T follicular helper cell (primary cell): ENCODE data around the gene PPIA.
"Not testable (repeated sequence)": the region's sequence is repeated elsewhere in the genome, so short reads cannot be mapped to it uniquely, and the experiment has no call there.

Experiments used
- DNase-seq: peaks from one replicate; pipeline ENCODE4 v3.0.0-alpha.2; 2020; ENCODE audit warnings: low read depth

Gene PPIA

DNA sequence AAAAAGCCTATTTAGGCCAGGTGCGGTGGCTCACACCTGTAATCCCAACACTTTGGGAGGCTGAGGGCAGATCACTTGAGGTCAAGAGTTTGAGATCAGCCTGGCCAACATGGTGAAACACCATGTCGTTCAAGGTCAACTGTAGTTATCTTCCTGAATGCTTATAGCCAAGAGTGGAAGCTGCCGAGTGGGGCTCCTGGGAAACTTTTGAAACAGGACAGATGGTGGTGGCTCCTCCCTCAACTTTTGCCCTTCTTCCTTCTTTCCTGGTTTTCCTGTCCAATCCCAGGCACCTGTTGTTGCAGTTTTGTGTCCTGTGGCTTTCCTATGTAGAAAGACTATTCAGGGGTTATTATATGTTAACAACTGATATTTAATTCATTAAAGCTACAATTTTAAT lies 8.7 kb upstream of the PPIA start:
- DNase-seq = no peak

DNA sequence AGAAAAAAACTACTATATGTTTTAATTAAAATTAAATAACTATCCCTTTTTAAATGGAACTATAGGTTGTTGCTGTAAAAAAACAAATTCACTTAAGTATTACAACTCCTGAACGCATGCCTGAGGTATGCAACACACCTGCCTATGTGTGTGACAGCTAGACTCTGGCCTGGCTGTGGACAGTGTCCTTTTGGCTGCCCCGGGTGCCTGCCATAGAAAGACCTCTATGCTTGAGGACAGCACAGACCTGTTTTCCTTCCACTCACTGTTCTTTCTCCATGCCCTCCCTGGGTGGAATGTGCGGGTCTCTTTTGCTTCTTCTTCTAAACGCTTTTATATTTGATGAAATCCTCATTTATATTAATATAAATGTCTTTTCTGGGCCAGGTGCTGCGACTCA lies 6.5 kb upstream of the PPIA start:
- no peak for DNase-seq

DNA sequence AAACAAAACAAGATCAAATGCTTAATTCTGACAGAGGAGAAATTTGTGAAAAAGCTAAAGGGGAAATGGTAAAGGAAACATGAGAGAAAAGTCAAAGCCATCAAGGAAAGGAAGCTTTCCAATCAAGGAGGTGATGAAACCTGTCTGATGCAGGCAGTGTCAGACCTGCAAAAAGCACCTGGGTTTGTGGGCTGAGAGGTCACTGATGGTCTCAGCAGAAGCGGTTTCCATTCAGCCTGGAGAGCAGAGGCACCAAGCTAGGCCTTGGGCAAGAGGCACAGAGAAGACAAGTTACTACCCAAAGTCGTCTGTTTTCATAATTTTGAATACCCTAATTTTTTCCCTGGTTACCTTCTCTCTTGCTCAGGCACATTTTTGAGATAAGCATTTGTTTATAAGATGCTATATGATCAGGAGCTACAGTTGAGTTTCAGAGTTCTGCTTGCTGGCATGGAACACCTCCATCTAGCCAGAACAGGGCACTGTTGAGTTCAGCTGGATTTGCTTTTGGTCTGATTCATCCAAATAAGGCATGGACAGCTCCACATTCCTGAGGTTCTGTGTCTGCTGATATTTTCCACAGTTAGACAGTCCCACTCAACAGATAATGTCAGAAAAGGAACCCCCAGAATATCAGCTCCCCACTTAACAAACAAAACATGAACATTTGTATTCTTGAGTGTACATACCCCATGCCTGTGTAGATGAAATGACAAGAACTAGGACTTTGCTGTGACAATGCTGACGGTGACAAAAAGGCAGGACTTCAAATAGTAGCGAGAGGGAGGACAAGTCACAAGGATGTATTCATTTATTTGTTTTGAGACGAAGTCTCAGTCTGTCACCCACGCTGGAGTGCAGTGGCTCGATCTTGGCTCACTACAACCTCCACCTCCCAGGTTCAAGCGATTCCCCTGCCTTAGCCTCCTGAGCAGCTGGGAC lies 4.9 kb upstream of the PPIA start:
- DNase-seq = no peak

DNA sequence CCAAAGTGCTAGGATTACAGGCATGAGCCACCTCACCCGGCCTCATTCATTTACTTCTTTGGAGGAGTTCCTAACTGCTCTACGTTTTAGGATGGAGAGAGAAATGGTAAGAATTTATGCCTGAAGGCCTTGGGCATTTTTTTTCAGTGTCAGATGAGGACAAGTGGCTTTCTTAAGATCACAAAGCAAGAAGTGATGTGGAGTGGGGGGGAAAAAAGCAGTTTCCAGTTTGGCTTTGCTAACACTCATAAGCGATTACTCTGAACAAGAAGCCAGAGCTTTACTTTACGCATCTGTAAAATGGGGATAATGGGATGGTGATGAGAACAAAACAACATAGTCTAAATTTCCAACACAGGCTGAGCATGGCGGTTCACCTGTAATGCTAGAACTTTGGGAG lies 2.6 kb upstream of the PPIA start:
- no peak for DNase-seq

DNA sequence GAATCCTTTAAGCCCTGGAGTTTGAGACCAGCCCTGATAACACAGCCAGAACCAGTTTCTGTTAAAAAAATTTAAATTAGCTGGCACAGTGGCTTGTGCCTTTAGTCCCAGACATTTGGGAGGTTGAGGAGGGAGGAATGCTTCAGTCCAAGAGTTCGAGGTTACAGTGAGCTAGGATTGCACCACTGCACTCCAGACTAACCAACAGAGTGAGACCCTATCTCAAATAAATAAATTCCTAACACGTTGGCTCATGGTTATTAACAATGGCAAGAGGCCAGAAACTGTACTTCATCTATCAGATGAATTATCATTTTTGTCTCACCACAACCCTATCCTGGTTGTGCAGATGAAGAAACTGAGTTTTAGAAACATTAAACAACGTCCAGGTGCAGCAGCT lies 2.1 kb upstream of the PPIA start:
- DNase-seq = no peak

DNA sequence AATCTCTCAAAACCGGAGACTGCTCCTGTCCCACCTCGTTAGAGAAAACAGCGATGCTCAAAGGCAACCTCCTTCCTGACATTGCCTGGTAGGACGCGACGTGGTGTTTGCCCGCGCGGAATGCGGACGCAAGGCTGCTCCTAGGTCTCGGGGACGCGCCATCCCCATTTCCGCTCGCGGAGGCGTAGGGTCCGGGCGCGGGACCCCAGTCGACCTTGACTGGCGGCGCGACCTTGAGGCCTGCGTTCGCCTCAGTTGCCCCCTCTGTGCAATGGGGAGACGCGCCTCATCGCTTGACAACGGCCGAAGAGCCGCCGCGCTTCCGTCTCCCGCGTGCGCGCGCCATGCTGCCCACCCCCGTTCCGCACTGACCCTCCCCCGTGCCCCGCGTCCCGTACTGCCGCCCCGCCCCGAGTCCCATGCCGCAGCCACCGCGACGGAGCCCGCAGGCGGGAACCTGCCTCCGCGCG lies 412 bp upstream of the PPIA start:
- DNase-seq = no peak

DNA sequence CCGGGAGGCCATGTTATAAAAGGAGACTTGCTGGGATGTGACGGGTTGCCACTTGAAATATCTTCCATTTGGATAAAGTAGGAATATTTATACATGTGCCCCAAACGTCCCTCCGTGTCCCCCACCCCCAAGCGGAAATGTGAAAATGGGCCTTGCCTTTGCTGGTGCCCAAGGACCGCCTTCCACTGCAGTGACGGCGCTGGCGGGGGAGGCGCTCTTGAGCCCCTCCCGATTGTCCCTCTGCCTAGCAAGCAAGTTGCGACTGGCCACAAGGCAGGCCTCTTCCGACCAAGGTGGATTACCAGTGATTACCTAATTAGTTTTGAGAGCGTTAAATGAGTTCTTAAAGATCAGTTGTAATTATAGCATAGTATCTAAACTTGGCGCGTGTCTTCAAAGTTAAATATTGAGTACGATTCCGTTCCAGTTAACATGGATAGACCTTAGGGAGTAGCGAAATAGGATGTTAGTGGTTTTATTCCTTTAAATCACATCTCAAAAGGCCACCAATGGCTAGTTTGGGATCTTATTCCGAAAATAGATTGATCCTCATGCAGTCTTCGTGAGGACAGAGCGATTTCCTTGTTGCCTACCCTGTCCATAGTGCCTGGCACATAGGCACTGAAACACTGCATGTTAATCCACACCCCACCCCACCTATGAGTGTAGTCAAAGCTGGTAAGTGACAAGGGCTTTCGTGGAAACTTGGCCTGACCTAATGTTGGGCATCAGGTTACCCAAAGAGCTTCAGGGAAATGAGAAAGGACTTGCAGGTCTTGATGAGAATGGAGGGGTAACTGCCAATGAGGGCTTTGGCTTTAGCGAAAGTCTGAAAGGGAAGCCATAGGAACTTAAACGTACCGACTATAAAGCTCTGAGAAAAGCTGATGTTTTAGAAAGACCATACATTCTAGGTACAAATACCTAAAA lies 1.1 kb downstream of the PPIA start:
- peak; percentile 77 for DNase-seq

DNA sequence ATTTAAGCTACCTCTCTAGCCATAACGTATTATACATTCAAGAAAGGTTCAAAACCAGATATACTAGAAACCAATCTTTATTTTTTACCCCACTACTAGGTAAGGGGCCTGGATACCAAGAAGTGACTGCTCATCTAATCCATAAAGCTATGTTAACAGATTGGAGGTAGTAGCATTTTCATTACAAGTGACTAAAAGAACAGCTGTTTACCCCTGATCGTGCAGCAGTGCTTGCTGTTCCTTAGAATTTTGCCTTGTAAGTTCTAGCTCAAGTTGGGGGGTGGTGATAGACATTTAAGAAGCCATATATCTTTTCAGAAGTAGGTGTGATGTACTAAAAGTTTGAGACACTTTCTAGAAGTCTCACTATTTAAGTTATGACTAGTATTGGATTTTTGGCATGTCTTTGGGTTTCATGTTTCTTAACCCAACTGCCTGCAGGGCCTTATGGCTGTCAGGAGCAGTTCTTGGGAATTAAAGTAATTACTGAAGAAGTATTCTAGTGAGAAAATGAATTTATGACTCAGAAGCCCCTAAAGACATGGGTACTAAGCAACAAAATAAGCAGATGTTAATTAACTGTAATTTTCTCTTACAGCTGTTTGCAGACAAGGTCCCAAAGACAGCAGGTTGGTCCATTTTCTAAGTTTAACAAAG lies 2.3 kb downstream of the PPIA start:
- no peak for DNase-seq

DNA sequence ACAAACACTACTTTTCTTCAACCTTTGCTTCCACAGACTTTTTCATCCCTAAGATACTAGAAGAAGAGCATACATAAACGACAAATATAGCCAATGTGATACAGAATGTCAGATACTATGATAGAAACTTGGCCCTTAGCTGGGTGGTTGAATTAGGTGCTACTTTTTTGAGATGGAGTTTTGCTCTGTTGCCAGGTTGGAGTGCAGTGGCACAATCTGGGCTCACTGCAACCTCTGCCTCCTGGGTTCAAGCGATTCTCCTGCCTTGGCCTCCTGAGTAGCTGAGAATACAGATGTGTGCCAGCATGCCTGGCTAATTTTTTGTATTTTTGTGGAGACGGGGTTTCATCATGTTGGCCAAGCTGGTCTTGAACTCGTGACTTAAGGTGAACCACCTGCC lies 3.5 kb downstream of the PPIA start:
- DNase-seq = no peak

DNA sequence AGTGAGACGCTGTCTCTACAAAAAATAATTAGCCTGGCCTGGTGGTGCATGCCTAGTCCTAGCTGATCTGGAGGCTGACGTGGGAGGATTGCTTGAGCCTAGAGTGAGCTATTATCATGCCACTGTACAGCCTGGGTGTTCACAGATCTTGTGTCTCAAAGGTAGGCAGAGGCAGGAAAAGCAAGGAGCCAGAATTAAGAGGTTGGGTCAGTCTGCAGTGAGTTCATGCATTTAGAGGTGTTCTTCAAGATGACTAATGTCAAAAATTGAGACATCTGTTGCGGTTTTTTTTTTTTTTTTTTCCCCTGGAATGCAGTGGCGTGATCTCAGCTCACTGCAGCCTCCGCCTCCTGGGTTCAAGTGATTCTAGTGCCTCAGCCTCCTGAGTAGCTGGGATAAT lies 5.4 kb downstream of the PPIA start:
- no peak for DNase-seq

DNA sequence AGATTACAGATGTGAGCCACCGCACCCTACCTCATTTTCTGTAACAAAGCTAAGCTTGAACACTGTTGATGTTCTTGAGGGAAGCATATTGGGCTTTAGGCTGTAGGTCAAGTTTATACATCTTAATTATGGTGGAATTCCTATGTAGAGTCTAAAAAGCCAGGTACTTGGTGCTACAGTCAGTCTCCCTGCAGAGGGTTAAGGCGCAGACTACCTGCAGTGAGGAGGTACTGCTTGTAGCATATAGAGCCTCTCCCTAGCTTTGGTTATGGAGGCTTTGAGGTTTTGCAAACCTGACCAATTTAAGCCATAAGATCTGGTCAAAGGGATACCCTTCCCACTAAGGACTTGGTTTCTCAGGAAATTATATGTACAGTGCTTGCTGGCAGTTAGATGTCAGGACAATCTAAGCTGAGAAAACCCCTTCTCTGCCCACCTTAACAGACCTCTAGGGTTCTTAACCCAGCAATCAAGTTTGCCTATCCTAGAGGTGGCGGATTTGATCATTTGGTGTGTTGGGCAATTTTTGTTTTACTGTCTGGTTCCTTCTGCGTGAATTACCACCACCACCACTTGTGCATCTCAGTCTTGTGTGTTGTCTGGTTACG lies 6.0 kb downstream of the PPIA start:
- DNase-seq = no peak

DNA sequence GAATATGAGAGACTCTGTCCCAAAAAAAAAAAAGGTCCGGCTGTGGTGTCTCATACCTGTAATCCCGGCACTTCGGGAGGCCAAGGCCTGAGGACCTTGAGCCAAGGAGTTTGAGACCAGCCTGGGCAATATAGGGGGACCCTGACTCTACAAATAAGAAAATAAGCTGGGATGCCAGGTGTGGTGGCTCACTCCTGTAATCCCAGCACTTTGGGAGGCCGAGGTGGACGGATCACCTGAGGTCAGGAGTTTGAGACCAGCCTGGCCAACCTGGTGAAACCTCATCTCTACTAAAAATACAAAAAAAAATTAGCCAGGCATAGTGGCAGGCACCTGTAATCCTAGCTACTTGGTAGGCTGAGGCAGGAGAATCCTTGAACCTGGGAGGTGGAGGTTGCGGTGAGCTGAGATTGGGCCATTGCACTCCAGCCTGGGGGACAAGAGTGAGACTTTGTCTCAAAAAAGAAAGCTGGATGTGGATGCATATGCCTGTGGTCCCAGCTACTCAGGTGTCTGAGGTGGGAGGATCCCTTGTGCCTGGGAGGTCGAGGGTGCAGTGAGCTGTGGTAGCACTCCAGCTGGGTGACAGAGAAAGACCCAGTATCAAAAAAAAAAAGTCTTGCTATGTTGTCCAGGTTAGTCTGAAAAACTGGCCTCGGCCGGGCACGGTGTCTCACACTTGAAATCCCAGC lies 7.5 kb downstream of the PPIA start:
- not testable (repeated sequence) for DNase-seq

DNA sequence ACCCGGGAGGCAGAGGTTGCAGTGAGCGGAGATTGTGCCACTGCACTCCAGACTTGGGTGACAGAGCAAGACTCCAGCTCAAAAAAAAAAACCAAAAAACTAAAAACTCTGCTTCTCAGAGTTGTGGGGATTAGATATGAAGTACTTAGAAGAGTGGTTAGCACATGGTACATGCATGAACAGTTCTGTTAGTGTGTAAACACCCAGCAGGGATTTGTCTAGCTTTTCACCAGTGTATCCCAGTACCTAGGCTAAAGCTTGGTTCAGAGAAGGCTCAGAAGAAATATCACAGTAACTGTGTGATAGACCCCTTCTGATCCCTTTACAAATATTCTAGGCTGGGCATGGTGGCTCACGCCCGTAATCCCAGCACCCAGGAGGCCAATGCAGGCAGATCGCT lies 9.5 kb downstream of the PPIA start:
- no peak for DNase-seq

DNA sequence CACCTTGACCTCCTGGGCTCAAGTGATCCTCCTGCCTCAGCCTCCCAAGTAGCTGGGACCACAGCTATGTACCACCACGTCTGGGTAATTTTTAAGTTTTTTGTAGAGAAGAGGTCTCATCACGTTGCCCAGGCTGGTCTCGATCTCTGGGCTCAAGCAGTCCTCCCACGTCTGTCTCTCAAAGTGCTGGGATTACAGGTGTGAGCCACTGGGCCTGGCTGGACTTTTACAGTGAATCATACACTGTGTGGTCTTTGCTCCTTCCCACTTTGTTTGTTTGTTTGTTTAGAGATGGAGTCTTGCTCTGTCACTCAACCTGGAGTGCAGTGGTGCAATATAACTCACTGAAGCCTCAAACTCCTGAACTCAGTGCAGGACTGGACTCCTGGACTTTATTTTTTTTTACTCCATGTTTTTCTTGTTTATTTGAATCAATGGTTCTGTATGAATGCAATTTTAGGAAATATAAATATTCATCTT lies 12.5 kb downstream of the PPIA start:
- no peak for DNase-seq

DNA sequence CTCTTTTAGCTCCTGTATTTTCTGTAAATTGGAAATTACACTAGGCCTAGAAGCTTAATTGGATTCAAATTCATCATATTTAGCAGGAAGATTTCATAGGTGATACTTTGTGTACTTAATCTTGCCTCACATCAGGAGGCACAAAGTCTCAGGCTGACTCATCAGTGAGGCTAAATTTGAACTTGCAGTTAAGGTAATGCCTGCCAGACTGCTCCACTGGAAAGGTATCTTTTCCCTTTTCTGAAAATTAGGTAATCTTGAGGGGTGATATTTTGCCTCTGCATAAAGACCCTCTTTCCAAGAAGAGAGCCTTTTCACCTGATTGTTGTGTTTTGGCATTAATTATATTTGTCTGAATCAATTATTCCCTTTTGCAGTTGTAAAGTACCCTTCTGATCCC lies 14.6 kb downstream of the PPIA start:
- no peak for DNase-seq

DNA sequence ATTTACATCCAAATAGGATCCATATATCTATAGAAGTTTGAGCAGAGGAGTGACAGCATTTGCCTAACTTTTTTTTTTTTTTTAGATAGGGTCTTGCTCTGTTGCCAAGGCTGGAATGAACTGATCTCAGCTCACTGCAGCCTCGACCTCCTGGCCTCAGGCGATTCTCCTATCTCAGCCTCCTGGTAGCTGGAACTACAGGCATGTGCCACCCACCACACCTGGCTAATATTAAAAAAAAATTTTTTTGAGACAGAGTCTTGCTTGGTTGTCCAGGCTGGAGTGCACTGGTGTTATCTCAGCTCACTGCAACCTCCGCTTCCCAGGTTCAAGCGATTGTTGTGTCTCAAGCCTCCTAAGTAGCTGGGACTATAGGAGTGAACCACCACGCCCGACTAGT lies 15.1 kb downstream of the PPIA start:
- no peak for DNase-seq

DNA sequence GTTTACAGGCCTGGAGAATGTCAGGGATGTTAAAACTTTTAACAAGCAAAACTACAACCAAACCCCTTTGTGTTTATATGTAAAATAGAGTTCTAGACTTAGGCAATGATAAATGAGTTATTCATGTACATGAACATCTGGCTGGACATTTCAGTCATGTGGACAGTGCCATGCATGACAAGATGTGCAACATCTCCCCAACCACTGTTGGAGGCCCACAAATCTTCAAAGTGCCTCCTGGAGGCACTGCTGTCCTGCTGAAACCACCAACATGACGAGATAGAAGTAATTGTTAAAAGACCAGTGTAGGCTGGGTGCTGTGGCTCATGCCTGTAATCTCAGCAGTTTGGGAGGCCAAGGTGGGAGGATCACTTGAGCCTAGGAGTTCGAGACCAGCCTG lies 18.4 kb downstream of the PPIA start:
- no peak for DNase-seq

DNA sequence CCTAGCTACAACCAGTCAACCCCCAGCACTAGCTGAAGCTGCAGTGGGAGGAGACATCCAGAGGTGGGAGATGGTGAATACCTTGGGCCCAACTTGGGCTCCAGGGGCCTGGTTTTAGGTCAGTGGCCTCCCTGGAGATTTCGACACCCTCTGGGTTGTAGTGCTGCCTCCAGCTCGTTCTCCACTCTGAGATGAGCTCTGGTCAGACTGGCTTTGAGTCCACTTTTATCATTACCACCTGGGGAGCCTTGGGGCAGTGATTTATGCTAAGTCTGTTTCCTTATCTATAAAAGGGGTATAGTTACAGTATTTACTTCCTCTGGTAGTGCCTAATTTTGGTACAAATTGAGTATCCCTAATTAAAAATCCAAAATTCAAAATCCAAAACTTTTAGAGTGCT lies 22.8 kb downstream of the PPIA start:
- no peak for DNase-seq

DNA sequence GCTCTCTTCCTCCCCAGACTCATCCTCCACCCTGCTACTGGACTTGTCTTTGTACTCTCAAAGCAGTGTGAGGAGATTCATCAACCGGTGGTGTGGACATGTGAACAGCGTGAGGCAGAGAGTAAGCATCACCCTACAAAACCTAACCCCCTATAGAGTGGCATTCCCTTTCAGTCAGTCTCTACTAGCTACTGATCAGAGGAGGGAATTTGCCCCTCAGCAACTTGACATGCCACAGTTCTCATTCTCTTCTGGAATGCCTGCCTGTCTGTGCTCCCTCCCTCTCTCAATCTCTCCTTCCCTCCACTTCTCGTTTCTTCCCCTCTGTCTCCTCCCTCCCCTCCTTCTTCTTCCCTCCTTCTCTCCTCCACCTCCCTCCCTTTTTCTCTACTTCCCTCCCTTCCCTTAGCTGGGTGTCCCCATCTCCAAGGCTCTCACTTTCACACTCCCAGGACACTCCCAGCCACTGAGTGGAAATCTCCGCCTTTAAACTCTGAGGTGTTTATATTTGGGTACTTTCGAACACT lies 26.8 kb downstream of the PPIA start:
- DNase-seq = no peak

DNA sequence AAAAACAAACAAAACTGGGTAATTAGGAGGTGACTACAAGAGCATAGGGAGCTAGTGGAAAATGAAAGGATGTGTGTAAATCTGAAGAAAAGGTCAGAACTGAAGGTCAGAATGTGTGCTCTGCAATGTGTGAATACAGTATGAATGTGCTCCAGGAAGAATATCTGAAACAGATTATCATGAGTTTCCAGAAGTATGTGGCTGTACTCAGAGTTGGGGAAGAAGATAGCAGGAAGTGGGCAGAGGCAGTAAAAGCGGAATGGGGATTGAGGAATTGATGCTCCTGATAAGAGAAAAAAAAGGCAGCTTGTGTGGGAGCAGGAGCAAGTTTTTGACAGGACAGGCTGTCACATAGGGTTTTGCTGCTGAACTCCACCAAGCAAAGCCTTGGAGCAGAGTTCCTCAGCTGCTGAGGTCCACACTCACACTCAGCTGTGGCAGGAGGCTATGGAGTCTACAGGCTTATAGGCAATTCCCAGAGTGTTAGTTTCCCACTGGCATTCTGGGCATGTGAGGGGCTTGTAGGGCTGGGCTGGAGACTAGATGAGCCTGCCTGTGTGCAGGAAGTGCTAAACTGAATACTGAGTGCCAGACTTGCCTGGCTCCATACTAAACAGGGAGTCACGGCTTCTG lies 28.5 kb downstream of the PPIA start:
- DNase-seq = no peak
